Mucosa of stomach (tissue), 1 donor: ENCODE data around the gene ARMC10.
"Not testable (repeated sequence)": the region's sequence is repeated elsewhere in the genome, so short reads cannot be mapped to it uniquely, and the experiment has no call there.

Experiments used
- H3K27me3 ChIP-seq: one replicate; pipeline ENCODE4 v1.7.0; 2013; ENCODE audit warnings: mild to moderate bottlenecking, low read length; ENCODE audit not compliant: control insufficient read depth, insufficient read depth
- H3K36me3 ChIP-seq: one replicate; pipeline ENCODE4 v1.7.0; 2013; ENCODE audit warnings: low read length; ENCODE audit not compliant: control insufficient read depth, insufficient read depth
- H3K4me1 ChIP-seq: one replicate; pipeline ENCODE4 v1.7.0; 2013; ENCODE audit warnings: mild to moderate bottlenecking, low read length; ENCODE audit not compliant: control insufficient read depth, insufficient read depth
- H3K4me3 ChIP-seq: one replicate; pipeline ENCODE4 v1.7.0; 2013; ENCODE audit warnings: low read length
- H3K9ac ChIP-seq: one replicate; pipeline ENCODE4 v1.7.0; 2013; ENCODE audit warnings: mild to moderate bottlenecking, low read length, moderate library complexity
- H3K9me3 ChIP-seq: one replicate; pipeline ENCODE4 v1.7.0; 2013; ENCODE audit warnings: mild to moderate bottlenecking, low read length, moderate library complexity; ENCODE audit not compliant: control insufficient read depth
- donor health status: Pancreatic carcinoma.

ARMC10 gene

GRCh38 chr7:103132995-103133688, 58.2 kb downstream of the ARMC10 start:
- Histone ChIP-seq H3K27me3 (no peaks in the 10 kb centered on the region), H3K4me1 (peaks cover 20% of the 10 kb centered on the region), H3K36me3 (no peaks in the 10 kb centered on the region), H3K4me3 (no peak overlapping the region), H3K9ac (no peak overlapping the region), H3K9me3 (no peaks in the 10 kb centered on the region)

- no peak overlapping the region for H3K9ac ChIP-seq
- H3K4me1 ChIP-seq = peaks cover 19% of the 10 kb centered on the region
- no peaks in the 10 kb centered on the region for H3K36me3 ChIP-seq
These were observed 60.1 kb downstream of the ARMC10 start for GRCh38 chr7:103134836-103135554.

GRCh38 chr7:103140061-103140460, 65.1 kb downstream of the ARMC10 start:
- no peak overlapping the region for H3K9ac ChIP-seq
- no peaks in the 10 kb centered on the region for H3K27me3 ChIP-seq
- H3K9me3 ChIP-seq = no peaks in the 10 kb centered on the region
- H3K4me3 ChIP-seq = no peak overlapping the region
- peaks cover 35% of the 10 kb centered on the region for H3K4me1 ChIP-seq
- H3K36me3 ChIP-seq = no peaks in the 10 kb centered on the region

More at GRCh38 chr7:103134836-103135554, 60.1 kb downstream of the ARMC10 start:
- H3K4me3 ChIP-seq = no peak overlapping the region
- no peaks in the 10 kb centered on the region for H3K9me3 ChIP-seq
- H3K27me3 ChIP-seq = no peaks in the 10 kb centered on the region

GRCh38 chr7:103140685-103141084, 65.7 kb downstream of the ARMC10 start:
- Histone ChIP-seq H3K9ac (no peak overlapping the region), H3K27me3 (no peaks in the 10 kb centered on the region), H3K4me1 (peaks cover 31% of the 10 kb centered on the region), H3K9me3 (no peaks in the 10 kb centered on the region), H3K4me3 (no peak overlapping the region), H3K36me3 (no peaks in the 10 kb centered on the region)

GRCh38 chr7:103141753-103142404, 66.9 kb downstream of the ARMC10 start:
- Histone ChIP-seq H3K27me3 (no peaks in the 10 kb centered on the region), H3K9me3 (no peaks in the 10 kb centered on the region), H3K36me3 (no peaks in the 10 kb centered on the region), H3K9ac (no peak overlapping the region), H3K4me3 (no peak overlapping the region), H3K4me1 (peaks cover 31% of the 10 kb centered on the region)

- Histone ChIP-seq H3K27me3 (no peaks in the 10 kb centered on the region), H3K9ac (no peak overlapping the region), H3K4me1 (peaks cover 31% of the 10 kb centered on the region), H3K36me3 (no peaks in the 10 kb centered on the region), H3K9me3 (no peaks in the 10 kb centered on the region), H3K4me3 (no peak overlapping the region)
These were observed 67.6 kb downstream of the ARMC10 start for GRCh38 chr7:103142494-103142893.

- Histone ChIP-seq H3K9me3 (no peaks in the 10 kb centered on the region), H3K9ac (no peak overlapping the region), H3K4me1 (peaks cover 29% of the 10 kb centered on the region), H3K4me3 (no peak overlapping the region), H3K27me3 (no peaks in the 10 kb centered on the region), H3K36me3 (no peaks in the 10 kb centered on the region)
These were observed 68.9 kb downstream of the ARMC10 start for GRCh38 chr7:103143868-103144267.

- H3K9me3 ChIP-seq, H3K36me3 ChIP-seq, H3K27me3 ChIP-seq, H3K4me3 ChIP-seq, H3K9ac ChIP-seq: not testable (repeated sequence)
- H3K4me1 ChIP-seq = peaks cover 33% of the 10 kb centered on the region
These were observed 69.8 kb downstream of the ARMC10 start for GRCh38 chr7:103144754-103145153.

GRCh38 chr7:103148131-103148993, 73.4 kb downstream of the ARMC10 start:
- Histone ChIP-seq H3K4me3 (peak overlapping the region; percentile 93), H3K9me3 (no peaks in the 10 kb centered on the region), H3K27me3 (no peaks in the 10 kb centered on the region), H3K4me1 (peaks cover 30% of the 10 kb centered on the region), H3K9ac (peak overlapping the region; percentile 98), H3K36me3 (no peaks in the 10 kb centered on the region)
